ENCODE results near the gene CNTNAP2. TPM values are rescaled to one million over a fixed set of nuclear protein-coding genes. Genes with fewer than 3 reads are reported as not detected.
"Not testable (repeated sequence)": the region's sequence is repeated elsewhere in the genome, so short reads cannot be mapped to it uniquely, and the experiment has no call there.

Gene CNTNAP2
- total RNA-seq, 1 donor from 2014 or later, result 2.8 TPM

- no peak for DNase-seq (ENCODE audit: low read depth in 2 of 2)
These were observed 973.0 kb downstream of the CNTNAP2 start for GRCh38 chr7:147089608-147090007.

GRCh38 chr7:147096629-147097028, 980.0 kb downstream of the CNTNAP2 start:
- DNase-seq (ENCODE audit: low read depth in 2 of 2), result no peak

GRCh38 chr7:147103224-147103623, 986.6 kb downstream of the CNTNAP2 start:
- DNase-seq (ENCODE audit: low read depth in 2 of 2), result no peak

- DNase-seq (ENCODE audit: low read depth in 2 of 2), result no peak
These were observed 990.1 kb downstream of the CNTNAP2 start for GRCh38 chr7:147106746-147107145.

- not testable (repeated sequence) for DNase-seq (ENCODE audit: low read depth in 2 of 2)
These were observed 997.9 kb downstream of the CNTNAP2 start for GRCh38 chr7:147114525-147114924.

GRCh38 chr7:147136352-147136751, 1019.8 kb downstream of the CNTNAP2 start:
- no peak for DNase-seq (ENCODE audit: low read depth in 2 of 2)

GRCh38 chr7:147145194-147145593, 1028.6 kb downstream of the CNTNAP2 start:
- no peak for DNase-seq (ENCODE audit: low read depth in 2 of 2)

- DNase-seq (ENCODE audit: low read depth in 2 of 2), result no peak
These were observed 1029.6 kb downstream of the CNTNAP2 start for GRCh38 chr7:147146169-147146568.

GRCh38 chr7:147151661-147152060, 1035.1 kb downstream of the CNTNAP2 start:
- no peak for DNase-seq (ENCODE audit: low read depth in 2 of 2)

- DNase-seq (ENCODE audit: low read depth in 2 of 2), result no peak
These were observed 1037.0 kb downstream of the CNTNAP2 start for GRCh38 chr7:147153571-147153970.

GRCh38 chr7:147161405-147161804, 1044.8 kb downstream of the CNTNAP2 start:
- no peak for DNase-seq (ENCODE audit: low read depth in 2 of 2)

GRCh38 chr7:147170341-147171012, 1053.9 kb downstream of the CNTNAP2 start:
- no peak for DNase-seq (ENCODE audit: low read depth in 2 of 2)

- DNase-seq (ENCODE audit: low read depth in 2 of 2), result no peak
These were observed 1054.4 kb downstream of the CNTNAP2 start for GRCh38 chr7:147171013-147171391.

GRCh38 chr7:147173883-147174282, 1057.3 kb downstream of the CNTNAP2 start:
- no peak for DNase-seq (ENCODE audit: low read depth in 2 of 2)

GRCh38 chr7:147182874-147183273, 1066.3 kb downstream of the CNTNAP2 start:
- DNase-seq (ENCODE audit: low read depth in 2 of 2), result no peak

GRCh38 chr7:147183276-147183675, 1066.7 kb downstream of the CNTNAP2 start:
- no peak for DNase-seq (ENCODE audit: low read depth in 2 of 2)

GRCh38 chr7:147188467-147188866, 1071.9 kb downstream of the CNTNAP2 start:
- no peak for DNase-seq (ENCODE audit: low read depth in 2 of 2)

GRCh38 chr7:147193476-147193875, 1076.9 kb downstream of the CNTNAP2 start:
- no peak for DNase-seq (ENCODE audit: low read depth in 2 of 2)

- DNase-seq (ENCODE audit: low read depth in 2 of 2), result no peak
These were observed 1079.9 kb downstream of the CNTNAP2 start for GRCh38 chr7:147196481-147196880.

- no peak for DNase-seq (ENCODE audit: low read depth in 2 of 2)
These were observed 1080.4 kb downstream of the CNTNAP2 start for GRCh38 chr7:147197006-147197405.

- no peak for DNase-seq (ENCODE audit: low read depth in 2 of 2)
These were observed 1083.3 kb downstream of the CNTNAP2 start for GRCh38 chr7:147199868-147200267.

GRCh38 chr7:147207988-147208387, 1091.4 kb downstream of the CNTNAP2 start:
- no peak for DNase-seq (ENCODE audit: low read depth in 2 of 2)

- no peak for DNase-seq (ENCODE audit: low read depth in 2 of 2)
These were observed 1114.7 kb downstream of the CNTNAP2 start for GRCh38 chr7:147231275-147231674.
